GM19397 (cell line): Measurements from ENCODE around the gene ELOVL5.

Experiments
- ATAC-seq: cut with Tn5 transposase; IDR thresholded peaks from one replicate; pipeline ENCODE4 v1.9.1; 2021; ENCODE audit warnings: mild to moderate bottlenecking, moderate library complexity; ENCODE audit not compliant: unreplicated experiment

Gene ELOVL5

DNA sequence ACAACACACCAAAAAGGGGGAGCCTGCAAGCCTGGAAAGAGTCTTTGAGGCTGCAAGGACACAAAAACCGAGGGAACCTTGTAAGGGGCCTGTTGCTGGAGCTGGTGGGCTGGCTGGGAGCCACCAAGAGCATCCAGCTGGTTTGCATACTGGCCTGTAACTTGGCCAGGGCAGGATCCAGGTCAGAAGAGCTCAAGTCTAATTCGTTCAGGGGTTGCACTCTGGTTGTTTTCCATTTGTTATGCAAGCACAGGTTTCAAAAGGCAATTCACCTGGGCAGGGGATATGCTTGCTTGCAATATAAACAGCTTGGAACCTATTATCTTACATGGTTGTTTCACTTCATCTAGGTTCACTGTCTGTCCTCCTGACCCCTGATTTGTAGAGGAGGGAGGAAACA lies 101.8 kb downstream of the ELOVL5 start:
- no peak for ATAC-seq

DNA sequence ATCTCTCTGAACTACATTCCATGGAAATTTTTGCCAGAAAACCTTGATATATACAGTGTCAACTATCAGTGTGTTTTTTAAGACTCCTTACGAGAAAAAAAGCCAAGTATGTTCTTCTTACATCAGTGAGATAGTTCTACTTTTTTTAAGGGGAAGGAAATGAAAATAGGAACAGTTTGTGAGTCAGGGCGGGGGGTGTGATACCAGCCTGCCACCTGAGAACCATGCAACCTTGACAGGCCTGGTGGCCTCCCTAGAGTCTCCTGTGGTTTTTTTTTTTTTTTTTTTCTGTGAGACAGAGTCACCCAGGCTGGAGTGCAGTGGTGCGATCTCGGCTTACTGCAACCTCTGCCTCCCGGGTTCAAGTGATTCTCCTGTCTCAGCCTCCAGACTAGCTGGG lies 103.8 kb downstream of the ELOVL5 start:
- peak; percentile 72 for ATAC-seq

DNA sequence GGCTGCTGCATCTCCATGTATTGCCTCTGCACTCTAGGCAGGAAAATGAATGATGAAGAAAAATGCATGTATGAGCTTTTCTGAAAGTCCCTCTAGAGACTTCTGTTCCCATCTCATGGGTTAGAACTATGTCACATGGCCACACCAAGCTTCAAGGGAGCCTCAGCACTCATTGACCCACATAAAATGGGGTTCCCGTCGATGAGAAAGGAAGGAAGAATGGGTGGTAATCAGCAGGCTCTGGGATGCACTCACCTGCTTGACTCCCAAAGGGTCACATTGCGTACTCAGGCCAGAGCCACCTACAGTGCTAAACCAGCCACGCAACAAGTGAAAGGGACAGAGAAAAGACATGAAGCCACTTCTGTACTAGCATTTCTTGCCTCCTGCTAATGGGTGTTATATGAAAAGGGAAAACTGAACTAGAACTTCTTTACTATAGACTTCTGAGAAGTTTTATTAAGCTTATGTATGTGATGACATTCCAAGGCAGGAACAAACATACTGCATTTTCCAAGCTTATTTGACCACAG lies 104.3 kb downstream of the ELOVL5 start:
- ATAC-seq: no peak

DNA sequence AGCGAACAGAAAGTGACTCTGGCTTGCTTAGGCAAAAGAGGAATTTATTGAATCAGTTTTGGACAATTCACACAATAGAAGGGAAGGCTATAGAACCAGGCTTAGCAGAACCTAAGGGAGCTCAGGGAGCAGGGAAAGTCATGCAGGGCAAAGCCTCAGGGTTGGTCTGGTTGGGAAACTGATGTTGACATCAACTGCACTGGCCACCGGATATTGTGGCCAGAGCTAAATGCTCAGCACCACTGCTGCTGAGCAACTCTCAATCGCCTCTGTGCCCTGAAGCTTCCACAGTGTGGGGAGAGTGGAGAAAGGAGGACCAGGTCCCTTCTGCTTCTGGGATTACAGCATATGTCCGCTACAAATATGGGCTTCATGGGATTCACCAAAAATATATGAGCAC lies 106.8 kb downstream of the ELOVL5 start:
- no peak for ATAC-seq

DNA sequence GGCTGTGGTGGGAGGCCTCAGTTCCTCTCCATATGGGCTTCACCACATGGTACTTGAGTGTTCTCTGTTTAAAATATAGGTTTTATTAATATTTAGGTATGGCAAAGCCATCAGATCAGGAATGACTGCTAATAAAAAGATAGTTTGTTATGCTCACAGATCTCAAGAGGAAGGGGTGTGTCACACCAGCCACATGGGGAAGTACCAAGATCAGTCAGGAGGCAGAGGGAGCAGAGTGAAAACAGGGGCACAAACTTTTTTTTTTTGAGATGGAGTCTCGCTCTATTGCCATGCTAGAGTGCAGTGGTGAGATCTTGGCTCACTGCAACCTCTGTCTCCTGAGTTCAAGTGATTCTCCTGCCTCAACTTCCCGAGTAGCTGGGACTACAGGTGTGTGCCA lies 108.0 kb downstream of the ELOVL5 start:
- no peak for ATAC-seq

GRCh38 chr6:53240139-53240538 lies 108.6 kb downstream of the ELOVL5 start:
- ATAC-seq: no peak

DNA sequence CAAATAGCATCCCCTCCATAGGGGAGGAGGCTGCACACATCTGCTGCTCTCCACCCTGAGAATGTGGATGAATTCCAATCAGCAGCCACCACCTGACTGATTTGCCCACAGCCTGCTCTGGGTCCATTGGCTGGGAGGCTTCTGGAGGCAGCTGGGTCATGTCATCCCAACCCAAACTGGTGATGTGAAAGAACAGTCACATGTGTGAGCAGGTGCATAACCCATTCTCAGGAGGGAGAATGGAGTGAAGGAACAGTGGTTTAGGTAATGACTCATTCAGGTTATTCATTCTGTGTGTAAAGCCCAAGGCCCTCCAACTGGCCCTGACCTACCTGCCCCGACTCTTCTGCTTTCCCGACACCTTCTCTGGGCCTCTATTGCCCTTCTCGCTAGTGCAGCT lies 109.2 kb downstream of the ELOVL5 start:
- ATAC-seq: peak; percentile 44

GRCh38 chr6:53238311-53238710 lies 110.4 kb downstream of the ELOVL5 start:
- no peak for ATAC-seq

DNA sequence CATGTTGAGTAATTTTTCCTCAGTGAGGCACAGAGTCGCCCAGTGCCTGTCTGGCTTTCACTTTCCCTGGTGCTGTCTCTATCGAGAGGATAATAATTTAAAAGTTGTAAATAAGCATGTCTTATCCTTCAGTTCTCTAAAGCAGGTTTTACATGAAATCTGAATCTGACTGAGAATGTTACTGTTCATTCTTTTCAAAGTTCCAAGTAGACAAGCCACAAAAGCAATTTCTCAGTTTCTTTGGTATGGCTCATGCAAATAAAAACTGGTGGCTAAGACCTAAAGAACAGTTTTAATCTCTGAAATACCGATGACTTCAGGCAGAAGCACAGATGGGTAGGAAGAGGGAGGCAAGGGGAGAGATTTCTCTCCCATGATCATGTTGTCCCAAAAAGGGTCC lies 112.5 kb downstream of the ELOVL5 start:
- ATAC-seq: no peak

GRCh38 chr6:53235508-53235907 lies 113.2 kb downstream of the ELOVL5 start:
- ATAC-seq: no peak

GRCh38 chr6:53233309-53233708 lies 115.4 kb downstream of the ELOVL5 start:
- no peak for ATAC-seq

GRCh38 chr6:53230775-53231467 lies 117.8 kb downstream of the ELOVL5 start:
- no peak for ATAC-seq

- ATAC-seq: no peak
Measured at GRCh38 chr6:53227847-53228246, 120.9 kb downstream of the ELOVL5 start.

- no peak for ATAC-seq
Measured at GRCh38 chr6:53220605-53221004, 128.1 kb downstream of the ELOVL5 start.
